Measurements from ENCODE around the gene UBA1. TPM values are rescaled to one million over a fixed set of nuclear protein-coding genes. Genes with fewer than 3 reads are reported as not detected.

UBA1 gene
- total RNA-seq, 1 donor from 2014 or later, result 244 TPM

DNA sequence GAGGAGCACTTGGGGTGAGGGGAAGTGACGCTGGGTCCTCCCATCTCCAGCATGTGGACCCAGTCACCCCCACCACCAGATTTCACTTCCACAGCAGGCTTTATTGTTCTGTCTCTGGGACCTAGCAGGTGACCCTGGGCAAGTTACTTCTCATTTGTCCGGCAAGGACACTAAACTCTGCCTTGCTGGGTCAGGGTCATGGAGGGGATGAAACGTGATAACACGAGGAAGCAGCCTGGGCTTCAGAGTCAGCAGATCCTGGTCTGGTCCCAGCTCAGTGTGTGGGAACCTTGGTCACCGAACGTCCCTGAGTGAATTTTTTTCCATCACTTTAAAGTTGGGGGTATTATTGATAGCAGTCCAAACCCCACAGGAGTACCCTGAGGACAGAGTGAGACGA lies 3.9 kb downstream of the UBA1 start:
- H3K79me2 ChIP-seq (ENCODE audit: insufficient read depth, low read length), result peaks cover 79% of the 10 kb centered on the region
- H3K36me3 ChIP-seq (ENCODE audit: insufficient read depth, low read length), result peaks cover 24% of the 10 kb centered on the region
- no peak for DNase-seq (ENCODE audit: low read depth)
- no peaks in the 10 kb centered on the region for H3K9me3 ChIP-seq (ENCODE audit: insufficient read depth, low read depth, low read length)
- H3K27ac ChIP-seq (ENCODE audit: low read depth, low read length), result no peak overlapping the region
- no peaks in the 10 kb centered on the region for H3K27me3 ChIP-seq (ENCODE audit: insufficient read depth, low read length)
- H2AFZ ChIP-seq (ENCODE audit: low read depth, low read length), result no peak overlapping the region
- peak overlapping the region; percentile 97 for H3K4me2 ChIP-seq (ENCODE audit: low read length)
- Mint-ChIP-seq H3K36me3 (ENCODE audit: low read depth, unreplicated experiment) (peaks cover 7% of the 10 kb centered on the region), H3K27ac (ENCODE audit: unreplicated experiment) (no peak overlapping the region), H3K4me1 (ENCODE audit: low read depth, unreplicated experiment) (peaks cover 38% of the 10 kb centered on the region), H3K9me3 (ENCODE audit: unreplicated experiment) (no peaks in the 10 kb centered on the region), H3K27me3 (ENCODE audit: low read depth, unreplicated experiment) (no peaks in the 10 kb centered on the region), H3K4me3 (ENCODE audit: unreplicated experiment) (no peak overlapping the region)
- H3K4me3 ChIP-seq (ENCODE audit: insufficient read depth, low read depth, low read length), result peak overlapping the region; percentile 17
- no peak for TF ChIP-seq EZH2 (IDR thresholded peaks at IDR 0.05; ENCODE audit: insufficient read depth, low read length)
- TF ChIP-seq CTCF (IDR thresholded peaks at IDR 0.05; ENCODE audit: insufficient read depth, low read depth, low read length), result no peak
- peaks cover 79% of the 10 kb centered on the region for H4K20me1 ChIP-seq (ENCODE audit: insufficient read depth, low read length)
- peak overlapping the region; percentile 57 for H3K9ac ChIP-seq (ENCODE audit: low read length)
- FAIRE-seq, result no peak
- H3K4me1 ChIP-seq (ENCODE audit: insufficient read depth, low read length), result peaks cover 30% of the 10 kb centered on the region

DNA sequence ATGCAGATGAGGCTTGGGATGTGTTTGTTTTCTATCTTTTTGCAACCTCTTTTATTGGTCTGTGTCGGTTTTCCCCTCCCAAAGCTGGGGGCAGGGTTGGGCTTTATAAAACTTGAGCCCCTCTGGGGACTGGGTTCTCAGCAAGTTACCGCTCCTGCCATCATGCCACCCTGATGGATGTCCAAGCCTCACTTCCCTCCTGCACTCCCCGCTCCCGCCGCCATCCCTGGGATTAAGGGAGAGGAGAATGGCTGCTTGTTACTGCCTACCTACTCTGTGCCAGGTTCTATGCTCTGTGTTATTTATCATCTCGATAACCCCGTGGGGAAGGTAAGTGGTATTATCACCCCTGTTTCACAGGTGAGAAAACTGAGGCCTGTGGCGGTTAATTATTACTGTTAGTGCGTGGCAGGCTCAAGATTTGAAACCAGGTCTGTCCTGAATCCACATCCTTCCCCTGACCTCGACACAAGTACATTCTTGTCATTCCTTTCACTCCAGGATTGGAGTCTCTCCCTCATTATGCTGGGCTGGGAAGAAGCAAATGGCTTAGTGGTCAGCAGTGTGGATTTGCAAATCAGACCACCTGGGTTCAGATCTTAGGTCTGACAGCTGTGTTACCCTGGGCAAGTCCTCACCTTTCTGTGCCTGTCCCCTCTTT lies 4.5 kb downstream of the UBA1 start:
- H4K20me1 ChIP-seq (ENCODE audit: insufficient read depth, low read length), result peaks cover 85% of the 10 kb centered on the region
- Mint-ChIP-seq H3K36me3 (ENCODE audit: low read depth, unreplicated experiment) (peaks cover 8% of the 10 kb centered on the region), H3K9me3 (ENCODE audit: unreplicated experiment) (no peaks in the 10 kb centered on the region), H3K27ac (ENCODE audit: unreplicated experiment) (peak overlapping the region; percentile 53), H3K27me3 (ENCODE audit: low read depth, unreplicated experiment) (no peaks in the 10 kb centered on the region), H3K4me3 (ENCODE audit: unreplicated experiment) (peak overlapping the region; percentile 8), H3K4me1 (ENCODE audit: low read depth, unreplicated experiment) (peaks cover 35% of the 10 kb centered on the region)
- H3K4me1 ChIP-seq (ENCODE audit: insufficient read depth, low read length), result peaks cover 26% of the 10 kb centered on the region
- H3K36me3 ChIP-seq (ENCODE audit: insufficient read depth, low read length), result peaks cover 29% of the 10 kb centered on the region
- no peak overlapping the region for H3K27ac ChIP-seq (ENCODE audit: low read depth, low read length)
- H3K79me2 ChIP-seq (ENCODE audit: insufficient read depth, low read length), result peaks cover 81% of the 10 kb centered on the region
- H3K9ac ChIP-seq (ENCODE audit: low read length), result peak overlapping the region; percentile 57
- FAIRE-seq, result peak; percentile 55
- H2AFZ ChIP-seq (ENCODE audit: low read depth, low read length), result no peak overlapping the region
- DNase-seq (ENCODE audit: low read depth), result peak; percentile 61
- no peaks in the 10 kb centered on the region for H3K9me3 ChIP-seq (ENCODE audit: insufficient read depth, low read depth, low read length)
- TF ChIP-seq EZH2 (IDR thresholded peaks at IDR 0.05; ENCODE audit: insufficient read depth, low read length) (no peak), CTCF (IDR thresholded peaks at IDR 0.05; ENCODE audit: insufficient read depth, low read depth, low read length) (no peak)
- H3K27me3 ChIP-seq (ENCODE audit: insufficient read depth, low read length), result no peaks in the 10 kb centered on the region
- peak overlapping the region; percentile 97 for H3K4me2 ChIP-seq (ENCODE audit: low read length)
- H3K4me3 ChIP-seq (ENCODE audit: insufficient read depth, low read depth, low read length), result no peak overlapping the region

- FAIRE-seq (peak; percentile 59), DNase-seq (ENCODE audit: low read depth) (no peak)
- no peak overlapping the region for H3K4me3 Mint-ChIP-seq (ENCODE audit: unreplicated experiment)
- peaks cover 82% of the 10 kb centered on the region for H3K79me2 ChIP-seq (ENCODE audit: insufficient read depth, low read length)
- TF ChIP-seq EZH2 (IDR thresholded peaks at IDR 0.05; ENCODE audit: insufficient read depth, low read length) (no peak), CTCF (IDR thresholded peaks at IDR 0.05; ENCODE audit: insufficient read depth, low read depth, low read length) (no peak)
- H3K9ac ChIP-seq (ENCODE audit: low read length), result peak overlapping the region; percentile 5
- peaks cover 89% of the 10 kb centered on the region for H4K20me1 ChIP-seq (ENCODE audit: insufficient read depth, low read length)
- no peaks in the 10 kb centered on the region for H3K9me3 ChIP-seq (ENCODE audit: insufficient read depth, low read depth, low read length)
- H3K27ac ChIP-seq (ENCODE audit: low read depth, low read length), result no peak overlapping the region
- peaks cover 32% of the 10 kb centered on the region for H3K4me1 Mint-ChIP-seq (ENCODE audit: low read depth, unreplicated experiment)
- peaks cover 32% of the 10 kb centered on the region for H3K36me3 ChIP-seq (ENCODE audit: insufficient read depth, low read length)
- H3K4me2 ChIP-seq (ENCODE audit: low read length), result peak overlapping the region; percentile 97
- H3K4me3 ChIP-seq (ENCODE audit: insufficient read depth, low read depth, low read length), result no peak overlapping the region
- peak overlapping the region; percentile 38 for H3K27ac Mint-ChIP-seq (ENCODE audit: unreplicated experiment)
- H2AFZ ChIP-seq (ENCODE audit: low read depth, low read length), result no peak overlapping the region
- no peaks in the 10 kb centered on the region for H3K9me3 Mint-ChIP-seq (ENCODE audit: unreplicated experiment)
- H3K27me3 Mint-ChIP-seq (ENCODE audit: low read depth, unreplicated experiment), result no peaks in the 10 kb centered on the region
- H3K4me1 ChIP-seq (ENCODE audit: insufficient read depth, low read length), result peaks cover 25% of the 10 kb centered on the region
- H3K36me3 Mint-ChIP-seq (ENCODE audit: low read depth, unreplicated experiment), result peaks cover 9% of the 10 kb centered on the region
- no peaks in the 10 kb centered on the region for H3K27me3 ChIP-seq (ENCODE audit: insufficient read depth, low read length)
These were observed 5.1 kb downstream of the UBA1 start for GRCh38 chrX:47198687-47199080.
